Activated CD4-positive, alpha-beta T cell treated with anti-CD3 and anti-CD28 coated beads for 1 hour (primary cell): Measurements from ENCODE around the gene SEC16B.

Experiments
- DNase-seq: peaks from one replicate; pipeline ENCODE4 v3.0.0-alpha.2; 2020

SEC16B gene

DNA sequence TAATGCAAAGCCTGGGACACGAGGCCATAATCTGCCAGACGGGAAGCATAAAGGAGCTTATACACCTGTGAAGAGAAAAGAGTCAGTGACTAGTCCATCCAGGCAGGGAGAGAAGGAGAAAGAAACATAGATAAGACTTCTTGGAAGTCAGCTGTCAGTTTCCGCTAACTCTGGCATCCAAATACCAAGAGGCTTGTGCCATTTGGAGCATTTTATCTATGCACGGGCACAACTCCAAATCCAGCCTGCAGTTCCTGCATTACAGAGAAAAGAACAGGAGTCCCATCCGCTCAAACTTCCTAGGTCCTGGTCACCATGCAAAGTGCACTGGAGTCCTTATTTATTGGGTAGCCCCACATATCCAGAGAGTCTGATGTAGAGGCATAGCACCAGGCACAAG is 27.9 kb downstream of the SEC16B start:
- no peak for DNase-seq

DNA sequence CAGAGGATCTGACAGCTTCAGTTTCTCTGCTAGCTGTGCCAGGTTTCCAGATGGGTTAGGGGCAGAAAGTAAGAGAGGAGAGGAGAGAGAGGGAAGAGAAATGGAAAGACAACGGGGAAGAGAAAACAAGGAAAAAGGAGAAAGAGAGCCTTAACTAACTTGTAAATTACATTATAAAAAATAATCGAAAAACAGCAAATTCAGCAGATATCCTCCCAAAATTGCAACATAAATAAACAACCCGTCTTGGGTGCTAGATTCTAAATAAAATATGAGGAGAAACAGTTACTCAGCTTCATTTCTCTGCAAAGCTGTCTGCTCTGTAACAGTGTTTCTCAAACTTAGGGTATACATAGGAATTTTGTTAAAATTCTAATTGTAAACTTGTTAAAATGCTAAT is 29.2 kb downstream of the SEC16B start:
- DNase-seq, result no peak

DNA sequence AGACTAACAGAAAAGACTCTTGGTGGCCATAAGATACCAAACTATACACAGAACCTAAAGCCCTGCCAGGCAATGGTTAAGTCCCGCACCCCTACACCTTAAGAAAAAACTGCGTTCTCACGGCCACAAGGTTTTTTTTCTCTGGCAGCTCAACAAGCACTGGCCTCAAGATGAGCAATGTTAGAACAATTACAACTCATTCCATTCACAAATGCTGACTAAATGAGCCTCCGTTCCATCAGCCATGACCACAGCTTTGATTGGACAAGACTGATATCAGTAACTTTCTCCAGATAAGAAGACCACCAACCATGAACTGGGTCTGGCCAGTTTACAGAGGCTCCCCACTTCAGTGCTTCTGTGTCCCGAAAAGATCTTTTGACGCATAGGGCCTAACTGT is 31.9 kb downstream of the SEC16B start:
- no peak for DNase-seq

DNA sequence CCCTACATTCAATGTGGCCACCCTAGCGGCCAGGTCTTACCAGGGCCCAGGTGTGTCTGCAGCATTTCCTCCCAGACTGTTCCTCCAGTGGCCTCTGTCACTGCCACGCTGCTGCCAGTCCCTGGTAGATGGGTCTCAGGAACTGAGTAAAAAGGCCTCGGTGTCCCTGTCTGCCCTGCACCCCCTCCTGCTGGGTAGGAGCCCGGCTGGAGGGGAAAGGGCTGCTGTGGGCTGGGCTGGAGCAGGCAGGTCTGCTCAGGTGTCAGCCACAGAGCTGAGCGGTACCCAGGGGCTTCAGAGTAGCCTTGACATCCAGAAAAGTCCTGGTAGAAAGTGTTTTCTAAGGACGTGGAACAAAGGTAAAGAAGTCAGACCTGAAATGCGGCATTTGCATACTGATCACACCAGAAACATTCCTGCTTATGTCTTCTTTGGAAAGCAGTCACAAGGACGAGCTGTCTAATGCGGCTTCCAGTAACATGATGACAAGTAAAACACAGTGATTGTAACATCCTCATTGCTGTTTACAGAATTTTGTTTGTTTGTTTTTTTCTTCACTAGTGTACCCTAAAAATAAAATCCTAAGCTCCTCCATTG is 32.6 kb downstream of the SEC16B start:
- no peak for DNase-seq

DNA sequence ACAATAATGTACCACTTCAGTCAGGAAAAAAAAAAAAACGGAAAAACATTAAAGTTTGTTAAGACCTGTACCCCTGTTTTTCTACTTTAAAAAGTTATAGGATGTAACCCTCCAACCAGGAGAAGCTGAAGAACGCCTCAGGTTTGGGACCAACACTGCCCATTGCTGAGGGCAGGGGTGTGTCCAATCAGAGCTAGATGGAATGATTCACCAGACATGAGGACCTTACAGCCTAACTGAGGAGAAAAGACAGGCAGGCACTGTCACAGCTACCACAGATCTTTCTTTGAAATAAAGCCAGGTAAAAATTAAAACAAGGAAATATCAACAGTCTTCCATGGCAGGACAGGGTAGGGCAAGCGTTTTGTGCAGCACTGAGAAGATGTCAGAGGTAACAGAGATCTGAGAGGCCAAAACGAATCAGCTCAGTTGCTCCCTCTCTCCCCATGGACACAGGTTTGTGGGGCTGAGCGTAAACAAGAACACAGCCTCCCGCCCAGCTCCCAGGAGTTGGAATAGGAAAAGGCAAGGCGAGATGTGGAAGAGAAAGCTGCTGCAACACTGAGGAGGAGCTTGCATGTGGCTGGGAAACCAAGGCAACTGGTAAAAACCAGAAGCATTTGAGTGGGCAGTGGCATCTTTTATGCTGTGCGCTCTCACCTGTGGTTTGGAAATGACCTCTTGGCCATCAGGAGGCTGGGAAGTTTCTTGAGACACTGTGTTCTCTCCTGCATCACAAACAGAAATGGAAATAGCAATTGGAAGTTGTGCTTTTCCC is 34.0 kb downstream of the SEC16B start:
- no peak for DNase-seq

DNA sequence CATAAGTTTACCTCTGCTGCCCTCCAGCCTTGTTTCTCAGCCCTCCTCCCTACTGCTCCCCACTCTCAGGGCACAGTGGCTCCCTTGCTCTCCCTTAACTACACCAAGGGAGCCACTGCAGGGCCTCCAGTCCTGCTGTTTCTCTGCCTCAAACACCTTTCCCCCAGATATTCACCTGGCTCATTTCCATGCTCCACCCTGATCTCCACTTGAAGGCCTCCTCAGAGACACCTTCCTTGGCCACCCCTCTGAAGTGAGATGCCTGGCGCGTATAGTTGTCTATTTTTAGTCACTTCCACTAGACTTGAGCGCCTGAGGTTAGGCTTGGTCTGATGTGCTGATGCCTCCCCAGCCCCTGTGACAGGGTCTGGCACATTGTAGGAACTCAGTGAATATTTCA is 34.9 kb downstream of the SEC16B start:
- DNase-seq, result no peak

DNA sequence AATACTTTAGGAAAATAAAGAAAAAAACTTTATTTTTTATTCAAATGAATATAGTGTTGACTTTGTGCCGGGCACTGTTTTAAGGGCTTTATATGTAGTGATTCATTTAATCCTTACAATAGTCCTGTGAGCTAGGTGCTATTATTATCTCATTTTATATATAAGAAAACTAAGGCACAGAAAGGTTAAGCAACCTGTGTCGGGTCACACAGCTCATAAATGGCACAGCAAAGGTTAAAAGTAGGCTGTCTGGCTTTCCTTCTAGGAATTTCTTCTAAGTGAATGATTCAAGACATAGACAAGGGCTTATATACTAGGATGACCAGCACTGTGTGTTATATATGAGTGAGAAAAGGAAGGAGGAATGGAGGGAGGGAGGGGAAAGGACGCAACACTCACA is 35.4 kb downstream of the SEC16B start:
- no peak for DNase-seq

DNA sequence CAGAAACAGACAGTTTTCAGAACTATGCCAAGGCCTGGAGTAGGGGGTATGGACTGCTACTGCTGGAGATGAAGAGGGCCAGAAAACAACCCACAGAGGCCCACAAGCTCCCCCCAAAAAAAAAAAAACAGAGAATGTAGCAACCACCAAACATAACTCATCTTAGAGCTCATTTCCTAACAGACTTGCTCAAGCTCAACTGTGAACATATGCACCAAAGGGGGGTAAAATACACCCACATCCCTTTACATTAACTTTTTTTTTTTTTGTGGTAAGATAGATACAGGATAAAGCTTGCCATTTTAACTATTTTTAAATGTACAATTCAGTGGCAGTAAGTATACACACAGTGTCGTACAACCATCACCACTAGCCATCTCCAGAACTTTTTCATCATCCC is 36.0 kb downstream of the SEC16B start:
- DNase-seq, result no peak

DNA sequence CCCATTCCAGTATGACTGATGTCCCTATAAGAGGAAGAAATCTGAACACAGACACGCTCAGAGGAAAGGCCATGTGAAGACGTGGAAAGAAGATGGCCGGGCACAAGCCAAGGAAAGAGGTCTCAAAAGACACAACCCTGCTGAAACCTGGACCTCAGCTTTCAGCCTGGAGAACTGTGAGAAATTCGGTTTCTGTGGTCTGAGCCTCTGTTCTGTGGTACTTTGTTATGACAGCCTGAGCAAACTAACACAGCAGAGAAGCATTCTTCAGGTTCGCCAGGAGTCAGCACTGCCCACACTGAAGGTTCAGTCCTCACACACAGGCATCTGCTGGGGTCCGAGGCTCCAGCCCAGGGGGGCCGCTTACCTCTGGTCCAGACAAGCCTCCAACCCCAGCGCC is 37.7 kb downstream of the SEC16B start:
- no peak for DNase-seq

DNA sequence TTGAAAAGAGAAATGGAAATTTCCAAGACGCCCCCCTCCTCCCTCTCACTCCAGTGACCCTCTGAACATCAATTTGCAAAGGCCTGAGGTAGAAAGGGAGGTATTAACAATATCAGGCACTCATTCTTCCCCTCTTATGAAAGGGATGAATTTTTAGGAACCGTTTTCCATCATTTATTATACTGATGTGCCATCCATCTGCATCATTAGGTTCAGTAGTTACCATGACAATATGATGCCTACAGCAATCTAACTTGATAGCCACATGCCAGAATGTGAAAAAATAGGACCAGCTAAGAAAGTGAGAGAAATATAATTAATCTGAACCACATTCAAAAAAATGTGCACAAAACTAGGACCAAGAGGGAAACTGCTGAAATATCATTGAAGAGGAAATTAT is 40.9 kb downstream of the SEC16B start:
- no peak for DNase-seq

DNA sequence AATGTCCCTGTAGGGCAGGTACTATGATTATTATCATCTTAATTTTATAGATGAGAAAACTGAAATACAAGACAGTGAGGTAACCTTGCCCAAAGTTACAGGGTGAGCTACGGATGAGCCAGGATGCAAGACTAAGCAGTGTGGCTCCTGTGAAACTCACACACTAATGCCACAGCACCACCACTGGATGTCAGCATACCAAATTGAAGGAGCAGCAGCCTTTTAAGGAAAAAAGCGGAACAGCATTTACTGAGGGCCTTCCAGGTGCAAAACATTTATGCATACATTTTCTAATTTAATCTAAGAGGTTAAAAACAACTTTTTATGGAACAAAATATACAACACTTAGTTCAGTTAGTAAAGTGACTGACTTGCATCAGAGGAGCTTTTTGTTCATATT is 41.7 kb downstream of the SEC16B start:
- no peak for DNase-seq

DNA sequence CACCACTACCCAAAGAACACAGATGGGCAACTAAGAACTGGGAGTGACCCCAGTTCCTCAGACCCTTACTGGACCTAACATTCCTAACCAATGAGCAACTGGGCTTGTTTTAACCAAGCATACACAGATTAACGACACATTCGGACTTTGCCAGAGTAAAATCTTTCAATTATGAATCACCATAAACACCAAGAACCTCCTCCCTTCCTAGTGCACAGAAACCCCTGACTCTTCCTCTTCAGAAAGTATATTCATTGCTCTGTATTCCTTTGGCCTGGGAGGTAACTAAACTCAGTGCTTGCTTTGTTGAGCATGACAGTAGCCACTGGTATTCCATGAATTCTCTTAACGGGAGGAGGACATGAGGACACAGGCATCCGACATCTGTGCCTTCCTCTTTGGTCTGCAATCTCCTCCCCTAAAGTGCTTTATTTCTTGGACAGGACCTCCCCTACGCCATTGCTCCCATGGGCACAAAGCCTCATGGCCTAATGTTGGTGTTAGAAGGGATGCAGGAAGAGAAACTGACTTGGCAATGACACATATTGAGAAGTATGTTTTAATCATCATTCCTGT is 42.7 kb downstream of the SEC16B start:
- no peak for DNase-seq

DNA sequence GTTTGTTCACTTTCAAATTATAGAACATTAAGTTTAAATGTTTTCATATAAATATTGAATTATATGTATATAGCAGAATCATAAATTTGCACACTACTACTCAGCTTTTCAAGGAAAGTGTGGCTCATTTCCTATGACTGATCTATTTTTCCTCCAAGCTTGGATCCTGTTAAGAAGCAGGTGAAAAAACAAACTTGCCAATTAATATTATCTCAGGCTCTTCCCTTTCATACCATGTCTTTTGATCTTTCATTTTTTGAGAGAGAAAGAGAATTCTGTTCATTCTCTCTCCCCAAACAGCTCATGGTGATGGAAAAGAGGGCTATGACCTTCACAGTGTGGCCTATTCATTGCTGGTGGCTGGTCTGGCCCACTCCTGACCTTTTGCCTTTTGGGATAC is 43.7 kb downstream of the SEC16B start:
- DNase-seq, result no peak

DNA sequence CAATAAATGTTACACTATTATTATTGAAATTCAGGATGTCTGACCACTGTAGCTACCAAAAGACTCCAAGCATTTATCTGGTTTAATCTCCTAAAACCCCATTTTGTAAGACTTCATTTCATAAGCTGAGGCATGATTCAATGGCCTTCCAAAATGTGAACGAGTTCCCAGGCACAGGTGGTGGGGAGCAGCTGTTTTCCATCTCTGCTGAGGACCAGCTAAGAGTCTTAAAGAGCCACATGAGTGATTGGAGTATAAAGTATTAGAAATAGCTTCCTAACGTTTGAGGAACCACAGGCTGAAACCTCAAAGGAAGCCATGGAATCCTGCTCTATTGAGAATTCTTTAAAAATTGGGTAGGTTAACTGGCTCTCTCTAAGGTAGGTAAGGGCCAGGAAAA is 44.9 kb downstream of the SEC16B start:
- DNase-seq, result no peak

DNA sequence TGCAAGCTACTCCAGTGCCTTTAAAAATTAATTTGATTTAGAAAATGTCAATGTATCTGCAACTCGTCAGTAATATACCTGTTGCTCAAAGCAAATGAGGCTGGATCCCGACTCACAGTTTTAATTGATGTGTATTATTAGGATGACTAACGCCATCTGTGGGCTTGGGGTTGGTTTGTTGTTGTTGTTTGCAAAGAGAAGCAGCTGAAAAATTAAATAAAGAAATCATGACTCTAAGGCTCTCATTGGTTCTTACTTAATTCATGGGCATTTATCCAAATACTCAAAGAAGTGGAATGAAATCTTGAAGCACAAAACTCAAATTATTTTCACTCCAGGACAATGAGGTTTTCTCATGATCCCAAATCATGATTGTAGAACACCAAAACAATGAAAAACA is 46.4 kb downstream of the SEC16B start:
- no peak for DNase-seq

DNA sequence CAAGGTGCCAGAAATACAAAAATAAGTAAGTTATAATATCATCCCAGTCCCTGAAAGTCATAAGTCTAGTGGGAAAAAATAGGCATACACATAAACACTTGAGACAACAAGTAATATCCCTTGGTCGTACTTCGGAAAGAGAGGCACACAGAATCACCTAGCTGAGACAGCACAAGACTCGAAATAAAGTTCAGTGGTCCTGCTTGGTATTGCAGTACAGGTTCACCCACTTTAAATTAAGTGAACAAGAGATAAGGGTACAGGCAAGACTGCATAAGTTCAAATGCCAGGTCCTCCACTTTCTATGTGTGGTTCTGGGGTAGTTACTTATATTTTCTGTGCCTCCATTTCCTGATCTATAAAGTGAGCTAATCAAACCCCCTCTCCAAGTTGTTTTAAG is 47.6 kb downstream of the SEC16B start:
- no peak for DNase-seq

DNA sequence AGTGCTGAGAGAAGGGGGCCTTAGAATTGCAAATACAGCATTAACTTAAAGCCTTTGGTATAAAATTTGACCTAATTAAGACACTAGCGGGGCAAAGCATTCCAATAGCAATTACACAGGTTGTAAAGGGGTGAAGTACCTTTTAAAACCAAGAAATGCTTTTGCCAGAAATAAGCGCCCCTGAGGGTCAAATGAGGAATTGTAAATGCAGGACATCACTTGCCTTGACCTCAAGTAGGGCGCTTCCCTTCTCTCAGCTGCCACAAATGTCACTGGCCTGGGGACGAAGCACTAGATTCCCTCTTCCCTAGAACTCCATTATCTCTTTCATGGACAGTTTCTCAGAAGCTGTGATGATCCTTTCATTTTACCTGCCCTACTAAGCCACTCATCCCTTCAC is 48.3 kb downstream of the SEC16B start:
- no peak for DNase-seq

DNA sequence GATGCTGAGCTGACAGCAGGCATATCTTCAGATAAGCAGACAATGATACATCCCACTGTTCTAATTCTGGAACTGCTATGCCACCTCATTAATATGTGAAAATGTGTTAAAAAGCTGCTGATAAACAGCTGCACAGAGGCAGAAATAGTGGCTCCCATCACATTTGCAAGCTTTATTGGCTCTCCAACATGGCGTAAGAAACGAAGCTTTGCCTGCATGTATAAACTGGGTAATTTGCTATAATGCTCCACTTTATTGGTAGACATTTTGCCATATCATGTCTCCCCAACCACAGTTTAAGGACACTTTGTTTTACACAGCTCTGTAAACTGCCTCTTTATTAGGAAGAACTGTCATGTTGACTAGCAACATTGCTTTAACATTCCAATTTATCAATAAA is 49.8 kb downstream of the SEC16B start:
- DNase-seq, result no peak

DNA sequence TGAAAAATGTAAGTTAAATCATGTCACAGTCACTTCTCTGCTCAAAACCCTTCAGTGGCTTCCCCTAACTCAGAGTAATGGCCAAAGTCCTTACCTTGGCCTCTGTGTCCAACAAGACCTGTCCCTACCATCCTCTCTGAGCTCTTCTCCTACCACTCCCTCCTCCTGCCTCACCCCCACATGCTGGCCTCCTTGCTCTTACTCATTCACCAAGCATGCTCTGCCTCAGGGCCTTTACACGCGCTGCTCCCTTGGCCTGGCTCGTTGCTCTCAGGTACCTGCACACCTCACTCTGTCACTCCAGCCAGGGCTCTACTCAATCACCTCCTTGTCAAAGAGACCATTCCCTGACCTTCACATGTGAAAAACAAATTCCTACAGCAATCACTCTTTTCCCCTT is 54.2 kb downstream of the SEC16B start:
- no peak for DNase-seq

DNA sequence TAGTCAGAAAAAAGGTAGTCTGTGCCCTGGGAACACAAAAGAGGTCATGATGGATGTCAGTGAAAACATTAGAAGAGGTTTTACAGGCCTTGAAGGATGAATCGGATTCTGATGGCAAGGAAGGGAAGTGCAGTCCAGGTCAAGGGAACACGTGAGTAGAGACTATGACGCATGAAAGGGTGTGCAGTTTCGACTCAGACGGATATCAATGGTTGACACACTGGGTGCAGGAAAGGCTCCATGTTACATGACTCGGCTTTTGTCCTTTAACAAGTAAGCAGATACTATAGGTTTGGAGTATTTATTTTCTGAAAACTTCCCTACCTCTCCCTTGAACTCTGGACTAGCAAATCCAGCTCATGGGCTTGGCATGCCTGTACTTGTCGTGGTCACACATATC is 55.3 kb downstream of the SEC16B start:
- DNase-seq, result no peak

DNA sequence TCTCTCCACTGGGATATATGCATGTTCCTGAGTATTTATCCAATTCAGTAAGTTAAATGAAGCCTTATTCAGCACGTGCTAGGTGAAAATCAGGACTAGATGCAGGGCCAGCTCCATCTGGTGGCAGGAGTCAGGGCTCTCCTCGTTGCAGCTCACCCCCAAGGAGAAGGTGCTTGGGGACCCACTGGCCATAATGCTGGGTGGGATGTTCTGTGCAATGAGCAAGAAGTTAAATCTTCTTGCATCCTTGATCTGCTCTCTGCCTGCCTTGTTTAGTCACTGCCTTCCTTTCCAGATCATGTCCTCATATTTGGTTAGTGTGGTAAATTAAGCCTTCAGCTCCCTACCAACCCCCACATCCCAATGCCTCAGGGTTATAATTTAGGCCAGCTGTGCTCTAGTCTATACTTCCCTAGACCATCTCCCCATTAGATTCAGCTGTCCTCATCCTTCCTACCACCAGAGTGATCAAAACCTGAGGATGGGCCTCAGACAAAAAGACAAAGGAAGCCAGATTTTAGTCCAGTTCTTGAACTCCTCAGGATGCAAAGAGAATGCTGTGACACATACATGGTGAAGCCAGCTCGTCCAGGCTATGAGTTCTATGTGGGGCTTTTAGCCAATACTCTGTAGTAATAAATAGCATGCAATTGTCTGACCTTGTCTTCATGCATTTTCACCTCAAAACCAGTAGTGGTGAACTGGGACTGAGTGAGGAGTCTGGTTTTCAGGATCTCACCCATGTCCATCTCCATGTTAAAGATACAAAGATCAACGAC is 55.9 kb downstream of the SEC16B start:
- DNase-seq, result no peak

DNA sequence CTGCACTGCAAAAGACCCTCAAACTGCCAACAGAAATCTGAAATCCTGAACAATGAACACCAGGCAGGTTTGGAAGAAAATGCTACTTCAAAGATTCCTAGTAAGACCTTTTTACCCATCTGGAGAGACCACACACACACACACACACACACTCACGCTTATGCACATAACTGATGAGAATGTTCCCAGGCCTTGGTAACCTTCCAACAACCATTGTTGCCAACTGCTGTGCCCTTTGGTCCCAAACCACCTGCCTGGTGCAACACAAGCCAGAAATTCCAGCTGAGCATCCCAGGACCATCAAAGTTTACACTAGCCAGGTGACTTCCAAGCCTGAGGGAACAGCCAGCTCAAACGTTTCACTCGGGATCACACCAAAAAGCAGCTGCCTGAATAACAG is 56.9 kb downstream of the SEC16B start:
- no peak for DNase-seq

DNA sequence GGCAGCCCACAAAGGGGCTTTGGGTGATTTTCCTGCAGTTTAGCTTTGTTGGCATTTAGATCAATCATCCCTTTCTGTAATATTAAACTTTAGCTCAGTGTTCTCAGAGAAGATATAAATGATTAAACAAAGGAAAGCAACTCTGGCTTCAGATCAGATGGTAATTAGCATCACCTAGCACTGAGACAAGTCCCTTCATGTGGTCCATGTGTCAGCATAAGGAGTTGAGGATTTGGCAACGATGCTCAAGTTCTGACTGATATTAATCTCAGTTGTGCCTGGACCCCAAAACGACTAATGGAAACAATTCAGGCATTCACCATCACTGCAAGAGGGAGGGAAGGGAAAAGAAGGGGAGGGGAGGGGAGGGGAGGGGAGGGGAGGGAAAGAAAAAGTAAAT is 60.4 kb downstream of the SEC16B start:
- DNase-seq, result no peak

DNA sequence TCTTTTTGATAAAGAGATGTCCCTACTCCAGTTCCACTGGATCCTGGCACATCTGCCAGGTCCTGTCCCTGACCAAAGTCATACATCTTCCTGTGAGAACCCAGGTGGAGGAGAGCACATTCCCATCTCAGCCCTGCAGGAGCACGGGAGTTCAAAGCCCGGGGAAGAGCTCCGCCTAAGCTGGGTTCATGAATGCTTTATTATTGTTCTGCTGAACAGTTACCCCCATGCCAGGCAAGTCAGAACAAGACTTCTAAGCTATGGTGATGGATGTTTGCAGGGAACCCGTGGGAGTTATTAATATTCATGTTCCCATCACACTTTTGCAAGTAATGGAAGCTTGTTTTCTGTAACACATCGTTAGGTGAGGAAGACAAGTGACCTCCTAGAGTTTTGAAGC is 62.9 kb downstream of the SEC16B start:
- DNase-seq, result no peak
